Activated naive CD8-positive, alpha-beta T cell treated with anti-CD3 and anti-CD28 coated beads, Interleukin-2, amount 50 U/mL, for 16 hours (primary cell): ENCODE measurements around the gene SPATS1.
A peak's percentile ranks its signal among the peaks of the same experiment; 100 is the strongest.
"Not testable (repeated sequence)": the region's sequence is repeated elsewhere in the genome, so short reads cannot be mapped to it uniquely, and the experiment has no call there.

Experiments used
- DNase-seq: peaks from one replicate; pipeline ENCODE4 v3.0.0-alpha.2; 2020; ENCODE audit warnings: low read depth, low spot score

Gene SPATS1

DNA sequence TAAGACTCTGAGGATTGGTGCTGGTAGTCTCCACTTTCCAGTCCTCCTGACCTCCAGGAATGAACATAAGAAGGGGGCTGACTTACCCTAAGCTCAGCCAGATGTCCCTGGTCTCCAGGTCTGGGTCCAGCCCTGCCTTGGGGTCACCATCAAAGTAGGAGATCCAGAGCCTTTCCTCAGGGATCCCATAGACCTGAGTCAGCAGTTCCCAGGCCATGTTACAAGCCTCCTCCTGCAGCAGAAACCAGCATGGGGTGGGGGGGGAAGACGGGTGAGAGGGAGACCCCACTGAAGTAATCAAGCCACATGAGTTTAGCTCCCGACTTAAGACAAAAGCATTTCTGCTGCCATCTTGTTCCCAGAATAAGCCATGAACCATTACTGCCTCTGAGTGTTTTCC, 31.1 kb upstream of the SPATS1 start:
- DNase-seq = no peak

DNA sequence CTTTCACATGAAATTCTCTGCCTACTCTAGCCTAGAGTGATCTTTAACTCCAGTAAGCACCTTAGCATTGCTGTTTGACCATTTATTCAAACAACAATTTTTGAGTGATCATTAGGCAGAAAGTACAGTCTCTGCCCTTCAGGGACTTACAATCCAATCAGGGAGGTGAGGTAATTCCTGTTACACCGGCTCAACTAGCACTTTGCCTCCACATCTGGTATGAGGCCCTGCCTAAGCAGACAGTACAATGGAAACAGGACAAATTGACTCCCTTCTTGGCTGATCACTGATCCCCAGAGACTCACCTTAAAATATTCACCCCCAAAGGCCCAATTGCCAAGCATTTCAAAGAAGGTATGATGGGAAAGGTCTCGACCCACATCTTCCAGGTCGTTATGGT, 30.7 kb upstream of the SPATS1 start:
- no peak for DNase-seq

DNA sequence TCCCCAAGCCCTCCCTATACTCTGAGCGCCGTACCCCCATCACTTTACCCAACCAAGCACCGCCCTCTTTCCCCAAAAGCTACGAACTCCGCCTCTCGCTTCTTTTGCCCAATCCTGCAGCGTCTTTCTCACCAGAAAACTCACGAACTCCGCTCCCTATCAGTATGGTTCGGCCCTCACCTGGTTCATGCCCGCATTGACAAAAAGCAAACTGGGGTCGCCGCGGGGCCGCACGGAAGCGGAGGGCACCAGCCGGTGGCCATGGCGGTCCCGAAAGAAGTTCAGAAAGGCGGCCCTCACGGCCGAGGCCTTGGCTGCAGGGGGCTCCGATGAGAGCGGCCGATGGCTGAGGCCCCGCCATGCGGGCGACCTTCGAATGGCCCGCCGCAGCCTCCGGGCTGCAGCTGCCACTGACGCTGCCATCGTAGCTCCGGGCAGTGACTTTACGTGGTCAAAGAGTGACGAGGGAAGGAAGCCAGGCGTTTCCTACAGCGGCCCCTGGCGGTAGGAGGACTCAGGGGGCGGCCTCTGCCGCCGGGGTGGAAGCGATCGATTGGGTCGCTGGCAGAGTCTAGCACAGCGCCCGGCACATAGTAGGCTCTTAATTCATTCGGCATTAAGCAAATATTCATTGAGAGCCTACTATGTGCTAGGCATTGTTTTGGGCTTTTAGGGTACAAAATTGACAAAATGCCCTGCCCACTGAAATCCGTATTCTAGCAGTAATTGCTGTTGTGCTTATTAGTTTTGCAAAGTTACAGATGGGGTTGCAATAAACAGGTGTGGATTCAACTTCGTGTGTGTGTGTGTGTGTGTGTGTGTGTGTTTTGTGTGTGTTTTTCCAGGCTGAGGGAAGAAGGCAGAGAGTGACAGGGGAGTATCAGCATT, 29.3 kb upstream of the SPATS1 start, which contains the start of gene AARS2:
Gene AARS2 (minus strand): TSS at position 447 of the 888 bp plus-strand sequence. CDS start 24 bp downstream, at position 423.
- peak; percentile 86 for DNase-seq

DNA sequence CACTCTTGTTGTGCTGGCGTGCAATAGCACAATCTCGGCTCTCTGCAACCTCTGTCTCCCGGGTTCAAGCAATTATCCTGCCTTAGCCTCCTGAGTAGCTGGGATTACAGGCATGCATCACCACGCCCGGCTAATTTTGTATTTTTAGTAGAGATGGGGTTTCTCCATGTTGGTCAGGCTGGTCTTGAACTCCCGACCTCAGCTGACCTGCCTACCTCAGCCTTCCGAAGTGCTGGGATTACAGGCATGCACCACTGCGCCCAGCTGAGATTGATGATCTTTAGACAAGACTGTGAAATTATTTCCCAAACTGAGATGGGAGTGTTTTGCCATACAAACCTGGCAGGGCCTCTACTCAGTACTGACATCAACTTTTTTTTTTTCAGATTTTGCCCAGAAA, 27.8 kb upstream of the SPATS1 start:
- not testable (repeated sequence) for DNase-seq

DNA sequence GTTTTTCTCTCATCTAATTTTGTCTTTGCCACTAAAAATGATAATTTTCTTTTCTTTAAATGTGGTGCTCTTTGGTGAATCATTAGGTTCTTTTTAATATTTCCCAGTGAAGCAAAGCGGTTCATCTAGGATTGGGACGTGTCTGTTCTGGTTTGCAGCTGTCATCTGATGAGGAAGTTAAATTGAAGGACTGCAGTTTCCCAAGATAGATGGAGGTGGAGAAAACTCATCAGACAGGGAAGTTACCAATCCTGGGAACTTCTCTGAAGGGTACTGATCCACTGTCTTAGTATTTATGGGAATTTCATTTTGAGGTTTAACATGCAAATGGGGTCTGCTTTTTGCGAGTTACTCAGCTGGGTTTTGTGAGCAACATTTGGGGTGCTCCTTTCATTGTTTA, 26.9 kb upstream of the SPATS1 start:
- DNase-seq = no peak

DNA sequence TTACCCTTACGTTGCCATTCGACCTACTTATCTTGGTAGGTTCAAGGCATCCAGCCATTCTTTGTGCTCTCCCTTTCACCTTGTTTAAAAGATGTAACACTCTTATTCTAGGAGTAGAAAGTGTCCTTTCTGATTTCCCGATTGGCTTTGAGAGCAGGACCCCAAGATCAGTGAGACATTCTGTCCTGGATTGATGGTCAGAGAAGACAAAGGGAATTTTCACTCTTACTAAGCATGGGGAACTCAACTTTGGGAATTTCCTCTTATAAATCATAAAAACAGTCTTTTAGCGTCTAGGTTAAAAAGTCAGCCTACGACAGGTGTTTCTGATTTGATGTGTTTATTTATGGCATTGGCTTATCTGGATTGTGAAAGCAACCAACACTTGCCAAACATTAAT, 26.5 kb upstream of the SPATS1 start:
- DNase-seq = no peak

DNA sequence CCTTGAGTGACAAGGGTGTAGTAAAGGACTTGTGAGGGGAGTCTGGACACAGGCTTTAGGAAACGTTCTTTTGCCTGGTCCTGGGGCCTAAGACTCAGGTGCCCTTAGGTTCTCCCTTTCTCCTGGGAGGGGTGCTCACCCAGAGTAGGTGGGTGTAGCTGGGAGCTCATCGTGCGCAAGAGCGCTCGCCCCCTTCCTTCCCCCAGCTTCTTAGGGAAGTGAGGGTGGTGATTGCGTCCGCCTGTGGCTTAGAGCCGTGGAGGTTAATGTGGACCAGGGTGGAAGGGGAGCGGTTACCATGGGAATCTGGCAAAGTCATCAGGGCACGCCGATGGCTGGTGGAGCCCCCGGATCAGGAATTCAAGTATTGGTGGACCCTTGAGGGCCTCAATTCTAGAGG, 26.0 kb upstream of the SPATS1 start:
- DNase-seq = no peak

DNA sequence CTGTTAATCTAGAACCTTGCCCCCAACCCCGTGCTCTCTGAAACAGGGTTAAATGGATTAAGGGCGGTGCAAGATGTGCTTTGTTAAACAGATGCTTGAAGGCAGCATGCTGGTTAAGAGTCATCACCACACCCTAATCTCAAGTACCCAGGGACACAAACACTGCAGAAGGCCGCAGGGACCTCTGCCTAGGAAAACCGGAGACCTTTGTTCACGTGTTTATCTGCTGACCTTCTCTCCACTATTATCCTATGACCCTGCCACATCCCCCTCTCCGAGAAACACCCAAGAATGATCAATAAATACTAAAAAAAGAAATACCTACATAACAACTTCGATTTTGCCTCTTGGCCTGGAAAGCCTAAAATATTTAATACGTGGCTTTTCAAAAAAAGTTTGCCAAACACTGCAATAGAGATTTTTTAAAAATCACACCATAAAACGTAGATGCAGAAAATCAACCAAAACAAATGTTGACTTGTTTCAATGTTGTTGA, 25.3 kb upstream of the SPATS1 start:
- not testable (repeated sequence) for DNase-seq

DNA sequence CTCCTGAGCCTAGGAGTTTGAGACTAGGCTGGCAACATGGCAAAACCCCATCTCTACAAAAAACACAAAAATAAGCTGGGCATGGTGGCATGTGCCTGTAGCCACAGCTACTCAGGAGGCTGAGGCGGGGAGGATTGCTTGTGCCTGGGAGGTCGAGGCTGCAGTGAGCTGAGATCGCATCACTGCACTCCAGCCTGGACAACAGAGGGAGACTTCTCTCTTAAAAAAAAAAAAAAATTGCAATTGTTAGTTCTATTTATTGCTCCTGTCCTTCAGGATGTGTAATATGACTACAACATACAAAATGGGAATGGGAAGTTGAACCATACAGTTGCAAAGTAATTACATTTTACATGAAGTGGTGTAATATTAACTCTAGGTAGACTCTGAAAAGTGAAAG, 21.2 kb upstream of the SPATS1 start:
- DNase-seq = no peak

DNA sequence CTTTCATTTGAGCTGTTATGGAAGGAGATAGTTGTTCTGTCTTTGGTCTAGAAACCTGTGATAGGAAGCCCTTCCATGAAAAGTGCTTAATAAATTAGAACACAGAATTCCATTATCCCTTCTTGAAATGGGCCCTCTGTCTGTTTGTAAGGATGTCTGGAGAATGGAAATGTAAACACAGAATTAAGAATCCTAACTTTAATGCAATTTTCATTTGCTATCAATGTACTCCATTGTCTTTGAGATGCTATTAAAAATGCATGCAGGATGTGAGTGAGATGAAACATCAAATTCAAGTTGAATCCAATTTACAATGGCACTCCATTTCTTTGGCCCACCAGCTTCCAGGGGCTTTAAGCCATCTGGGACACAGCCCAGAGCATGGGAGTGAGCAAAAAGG, 15.4 kb upstream of the SPATS1 start:
- DNase-seq = no peak

DNA sequence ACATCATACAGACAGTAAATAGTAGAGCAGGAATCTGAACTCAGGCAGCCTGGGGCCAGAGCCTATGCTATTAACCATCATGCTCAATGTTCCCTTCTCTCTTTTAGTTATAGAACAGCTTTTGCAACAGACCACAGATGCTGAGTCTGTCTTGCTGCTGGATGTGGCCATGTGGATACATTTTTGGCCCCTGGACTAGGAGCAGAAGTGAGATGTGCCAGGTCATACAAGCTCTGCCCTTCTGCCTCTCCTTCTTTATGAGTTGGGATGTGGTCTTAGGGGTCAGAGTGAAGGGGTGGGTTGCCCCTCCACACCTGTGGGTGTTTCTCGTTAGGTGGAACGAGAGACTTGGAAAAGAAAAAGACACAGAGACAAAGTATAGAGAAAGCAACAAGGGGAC, 14.7 kb upstream of the SPATS1 start:
- no peak for DNase-seq

DNA sequence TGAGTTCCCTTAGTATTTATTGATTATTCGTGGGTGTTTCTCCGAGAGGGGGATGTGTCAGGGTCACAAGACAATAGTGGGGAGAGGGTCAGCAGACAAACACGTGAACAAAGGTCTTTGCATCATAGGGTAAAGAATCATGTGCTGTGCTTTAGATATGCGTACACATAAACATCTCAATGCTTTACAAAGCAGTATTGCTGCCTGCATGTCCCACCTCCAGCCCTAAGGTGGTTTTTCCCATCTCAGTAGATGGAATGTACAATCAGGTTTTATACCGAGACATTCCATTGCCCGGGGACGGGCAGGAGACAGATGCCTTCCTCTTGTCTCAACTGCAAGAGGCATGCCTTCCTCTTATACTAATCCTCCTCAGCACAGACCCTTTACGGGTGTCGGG, 14.2 kb upstream of the SPATS1 start:
- DNase-seq = not testable (repeated sequence)

DNA sequence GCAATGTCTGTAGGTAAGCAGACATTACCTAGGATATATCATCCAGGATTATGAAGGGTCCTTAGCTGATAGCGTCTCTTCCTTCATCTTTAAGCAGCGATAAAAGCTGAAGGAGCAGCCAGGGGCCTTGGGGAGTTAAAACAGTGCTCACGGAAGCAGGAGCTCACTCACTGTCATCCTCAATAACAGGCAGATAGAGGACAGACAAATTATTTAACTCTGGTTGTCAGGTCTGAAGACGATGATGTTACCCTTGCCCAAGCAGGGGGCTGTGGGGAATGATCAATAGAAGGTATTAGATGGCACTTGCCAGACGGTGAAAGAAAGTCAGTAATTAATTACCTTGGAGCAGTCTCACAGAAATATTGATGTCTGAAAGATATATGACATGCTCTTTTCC, 12.6 kb upstream of the SPATS1 start:
- DNase-seq = no peak

DNA sequence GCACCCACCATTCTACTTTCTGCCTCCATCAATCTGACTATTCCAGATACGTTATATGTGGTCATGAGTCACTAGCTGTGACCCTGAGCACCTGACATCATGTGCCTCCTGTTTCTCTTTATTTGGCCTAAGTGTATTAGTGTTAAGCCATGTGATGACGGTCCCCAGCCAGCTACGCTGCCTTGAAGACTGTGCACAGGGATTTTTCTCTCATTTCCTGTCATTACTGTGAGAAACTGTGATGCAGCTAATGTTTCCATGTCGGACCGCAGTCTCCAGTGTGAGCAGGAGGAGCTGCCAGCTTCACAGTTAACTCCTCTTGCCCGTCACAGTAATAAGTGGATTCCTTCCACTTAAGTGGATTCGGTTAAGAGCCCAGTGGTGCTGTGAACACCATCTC, 9.9 kb upstream of the SPATS1 start:
- no peak for DNase-seq

DNA sequence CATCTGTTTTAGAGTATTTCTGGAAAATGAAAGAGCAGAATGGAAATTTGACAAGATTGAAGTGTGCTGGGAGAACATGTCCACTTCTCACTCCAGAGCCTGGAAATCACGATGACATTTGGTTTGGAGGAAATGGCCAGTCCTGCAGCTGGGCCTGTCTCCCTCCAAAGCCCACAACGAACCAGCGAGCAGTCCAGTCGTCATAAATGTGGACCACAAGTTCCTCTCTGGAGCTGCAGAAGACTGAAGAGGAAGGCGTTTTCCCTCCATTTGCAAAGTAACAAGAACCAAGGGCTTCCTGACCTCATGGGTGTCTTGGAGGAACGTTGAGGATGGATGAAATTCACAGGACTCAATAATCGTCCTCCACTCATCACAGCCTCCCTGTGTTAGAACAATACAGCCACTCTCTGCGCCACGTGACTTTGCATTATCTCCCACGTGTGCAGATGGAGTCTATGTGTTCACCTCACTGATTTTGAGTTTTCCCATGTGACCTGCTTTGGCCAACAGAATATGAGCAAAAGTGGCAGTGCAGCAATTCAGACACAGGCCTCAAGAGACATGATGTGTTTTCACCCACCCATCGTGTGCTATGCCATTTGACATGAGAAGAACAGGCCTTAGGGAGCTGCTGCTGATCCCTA, 9.1 kb upstream of the SPATS1 start:
- no peak for DNase-seq

DNA sequence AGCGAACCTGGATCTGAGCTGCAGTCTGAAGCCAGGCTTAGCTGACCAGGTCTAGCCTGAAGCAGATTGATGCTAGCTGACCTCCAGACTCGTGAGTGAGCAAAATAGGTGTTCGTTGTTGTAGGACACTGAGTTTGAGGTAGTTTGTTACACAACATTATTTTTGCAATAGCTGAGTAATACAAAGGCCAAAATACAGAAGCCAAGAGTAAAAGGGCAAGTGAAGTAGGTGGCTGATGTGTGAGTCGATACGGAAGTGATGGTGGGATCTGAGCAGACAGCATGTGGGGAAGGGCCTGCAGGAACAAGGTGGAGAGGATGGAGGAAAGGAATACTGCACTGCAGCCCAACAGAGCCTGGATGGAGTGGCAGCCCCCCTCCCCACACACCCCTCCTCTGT, 8.5 kb upstream of the SPATS1 start:
- DNase-seq = no peak

DNA sequence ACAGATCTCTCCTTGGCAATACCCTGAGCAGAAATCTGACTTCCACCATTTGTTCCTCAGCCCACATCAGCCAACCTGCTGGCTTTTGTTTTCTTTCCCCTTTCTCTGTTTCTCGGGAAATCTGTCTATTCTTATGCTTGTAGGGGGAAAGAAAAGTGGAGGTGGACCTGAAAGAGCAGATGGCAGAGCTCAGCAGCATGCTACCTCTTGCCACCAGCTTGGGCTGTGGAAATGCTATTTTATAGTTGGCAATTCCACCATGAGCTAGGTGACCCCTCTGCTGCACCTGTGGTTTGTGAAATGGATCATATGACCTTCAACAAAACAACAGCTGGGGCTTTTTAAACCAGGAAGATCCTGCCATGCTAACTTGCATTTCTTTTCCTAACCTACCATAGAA, 6.8 kb upstream of the SPATS1 start:
- DNase-seq = no peak

DNA sequence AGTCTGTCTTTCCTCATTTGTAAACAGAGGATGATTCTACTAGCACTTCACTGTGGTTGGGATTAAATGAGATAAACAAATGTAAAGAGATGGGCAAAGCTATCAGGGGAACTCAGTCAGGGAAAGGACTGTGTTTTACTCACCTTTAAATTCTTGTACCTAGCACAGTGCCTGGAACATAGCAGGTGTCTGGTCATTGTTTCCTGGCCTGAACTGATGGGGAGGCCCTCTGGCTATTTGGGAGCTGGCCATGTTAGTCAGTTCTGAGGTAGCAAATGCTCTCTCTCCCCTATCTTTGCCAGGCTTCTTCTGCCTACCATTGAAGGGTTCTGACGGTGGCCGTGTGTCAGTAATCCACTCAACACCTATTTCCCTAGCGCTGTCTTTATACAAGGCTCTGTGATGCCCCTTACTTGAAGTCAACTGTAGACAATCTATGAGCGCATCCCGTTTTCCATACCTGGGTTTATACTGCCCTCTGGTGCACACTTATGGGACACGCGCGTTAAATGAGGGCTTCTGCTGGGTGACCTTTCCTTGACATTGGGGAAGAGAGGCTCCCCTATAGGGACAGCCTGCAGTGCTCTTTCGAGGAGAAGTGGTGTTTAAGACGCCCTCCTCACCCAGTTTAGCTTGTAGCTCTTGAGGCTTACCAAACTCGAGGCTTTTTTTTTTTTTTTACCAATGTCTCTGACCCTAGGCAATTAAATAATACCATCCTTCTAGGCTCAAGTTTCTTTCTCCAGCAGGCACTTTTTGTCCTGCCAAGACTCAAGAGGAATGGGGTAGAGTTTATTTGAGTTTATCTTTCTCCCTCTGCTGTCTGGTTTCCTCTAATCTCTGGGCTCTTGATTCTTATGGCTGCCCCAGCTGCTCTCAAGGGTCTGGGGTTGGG, 4.0 kb upstream of the SPATS1 start:
- DNase-seq = peak; percentile 29

DNA sequence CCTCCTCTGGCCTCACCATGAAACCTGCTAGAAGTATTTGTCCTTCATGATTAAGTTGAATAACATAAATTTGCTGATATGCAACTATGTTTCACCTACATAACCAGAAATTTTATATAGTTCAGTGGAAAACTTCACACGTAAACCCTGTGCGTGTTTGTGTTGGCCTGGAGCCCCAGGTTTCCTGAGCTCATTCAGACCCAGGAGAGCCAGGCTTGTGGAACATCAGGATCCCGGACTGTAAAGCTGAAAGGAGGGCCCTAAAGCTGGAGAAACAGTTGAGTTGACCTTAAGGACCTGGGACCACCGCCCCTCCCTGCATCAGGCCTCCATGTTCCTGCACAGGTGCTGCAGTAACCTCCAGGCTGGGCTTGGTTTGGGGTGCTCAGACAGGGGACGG, 3.1 kb upstream of the SPATS1 start:
- no peak for DNase-seq

DNA sequence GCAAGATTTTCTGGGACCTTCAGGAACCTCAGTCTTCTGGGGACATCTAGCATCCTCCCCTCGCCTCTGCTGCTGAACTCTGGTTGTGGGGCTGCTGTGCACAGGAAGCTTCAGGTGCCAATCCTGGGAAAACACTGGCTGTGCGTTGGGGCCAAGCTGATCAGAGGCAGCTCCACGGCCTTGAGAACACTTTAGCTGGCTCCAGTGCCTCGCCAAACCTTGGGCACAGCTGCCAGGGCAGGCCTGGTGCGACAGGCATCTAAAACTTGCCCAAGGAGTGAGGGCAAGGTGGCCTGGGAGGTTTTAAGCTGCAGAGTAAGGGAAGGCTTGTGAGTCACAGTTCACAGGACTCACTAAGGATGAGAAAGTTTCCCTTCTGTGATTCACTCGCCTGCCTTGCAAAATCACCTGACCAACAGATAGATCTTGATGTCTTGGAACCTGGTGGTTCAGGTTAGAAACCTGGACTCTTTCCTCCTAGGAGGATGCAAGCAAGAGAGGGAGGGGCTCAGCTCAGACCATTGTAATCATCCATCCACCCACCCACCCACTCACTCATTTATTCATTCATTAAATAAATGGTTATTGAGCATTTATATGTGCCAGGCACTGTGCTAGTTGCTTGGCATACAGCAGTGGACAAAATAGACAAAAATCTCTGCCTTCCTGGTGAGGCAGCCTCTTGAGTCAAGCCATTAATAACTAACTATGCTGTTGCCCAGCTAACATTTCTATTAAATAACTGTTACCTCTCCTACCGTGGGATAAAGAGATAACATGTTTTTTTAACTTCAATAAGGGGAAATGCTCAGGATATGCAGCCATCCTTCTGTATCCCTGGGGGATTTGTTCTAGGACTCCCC, 2.5 kb upstream of the SPATS1 start:
- no peak for DNase-seq
